ENCODE data around the gene MCTS1.

GRCh38 chrX:120570011-120570600 is 33.8 kb upstream of the MCTS1 start:
- no peak for TF ChIP-seq CTCF (IDR thresholded peaks at IDR 0.05)
- no peak for TF ChIP-seq POLR2A (IDR thresholded peaks at IDR 0.05)

All from body of pancreas (tissue), 4 donors.